ENCODE data around the gene RNF168. TPM values are rescaled to one million over a fixed set of nuclear protein-coding genes. Genes with fewer than 3 reads are reported as not detected.

The RNF168 gene
- total RNA-seq, 1 experiment from 2014 or later, result 35.4 TPM

DNA sequence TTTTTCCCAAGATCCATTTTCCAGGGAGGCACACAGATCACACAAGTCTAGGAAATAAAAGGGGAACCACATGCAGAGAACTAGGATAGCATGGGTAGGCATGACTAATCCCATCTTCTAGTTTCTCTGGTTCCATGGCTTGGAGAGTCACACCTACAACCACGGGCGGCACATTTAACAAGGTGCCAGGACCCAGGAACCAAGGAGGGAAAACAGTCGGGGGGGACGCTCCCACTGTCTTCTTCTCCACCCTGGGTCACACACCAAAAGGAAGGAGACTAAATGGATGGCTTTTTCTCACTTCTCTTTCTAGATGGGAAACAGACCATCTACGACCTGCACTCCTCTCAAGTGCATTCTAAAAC lies 16.1 kb upstream of the RNF168 start:
- no peak overlapping the region for H3K27ac ChIP-seq (ENCODE audit: low read length)
- H3K4me3 ChIP-seq (ENCODE audit: low read length), result no peak overlapping the region
- DNase-seq, result peak; percentile 61
- peaks cover 15% of the 10 kb centered on the region for H3K9me3 ChIP-seq (ENCODE audit: low read length)
- H3K9me2 ChIP-seq (replicated peaks; ENCODE audit: insufficient read depth, low read length), result no peaks in the 10 kb centered on the region
- H4K20me1 ChIP-seq (ENCODE audit: insufficient read depth, low read depth, low read length), result no peaks in the 10 kb centered on the region
- peaks cover 32% of the 10 kb centered on the region for H3K4me1 ChIP-seq (ENCODE audit: low read length)
- H3K9ac ChIP-seq (ENCODE audit: low read length), result no peak overlapping the region
- no peaks in the 10 kb centered on the region; the same call in 1 of the 2 replicates for H3K36me3 ChIP-seq (ENCODE audit: insufficient read depth, low read length)
- H2AFZ ChIP-seq (ENCODE audit: low read length), result no peak overlapping the region
- H3K4me2 ChIP-seq (ENCODE audit: low read depth, low read length, poor library complexity, severe bottlenecking), result no peak overlapping the region
- H3K27me3 ChIP-seq (ENCODE audit: low read length), result peaks cover 2% of the 10 kb centered on the region; the same call in 1 of the 2 replicates
- no peaks in the 10 kb centered on the region for H3K79me2 ChIP-seq (ENCODE audit: low read length)

- H3K9ac ChIP-seq (ENCODE audit: low read length), result no peak overlapping the region
- peaks cover 32% of the 10 kb centered on the region for H3K4me1 ChIP-seq (ENCODE audit: low read length)
- no peaks in the 10 kb centered on the region for H3K79me2 ChIP-seq (ENCODE audit: low read length)
- H3K27ac ChIP-seq (ENCODE audit: low read length), result peak overlapping the region; percentile 89
- H3K36me3 ChIP-seq (ENCODE audit: insufficient read depth, low read length), result no peaks in the 10 kb centered on the region; the same call in 1 of the 2 replicates
- H3K4me3 ChIP-seq (ENCODE audit: low read length), result no peak overlapping the region
- peak; percentile 98 for DNase-seq
- peak overlapping the region; percentile 24; the same call in 1 of the 2 replicates for H2AFZ ChIP-seq (ENCODE audit: low read length)
- peaks cover 15% of the 10 kb centered on the region for H3K9me3 ChIP-seq (ENCODE audit: low read length)
- H3K4me2 ChIP-seq (ENCODE audit: low read depth, low read length, poor library complexity, severe bottlenecking), result no peak overlapping the region
- peaks cover 2% of the 10 kb centered on the region; the same call in 1 of the 2 replicates for H3K27me3 ChIP-seq (ENCODE audit: low read length)
- H4K20me1 ChIP-seq (ENCODE audit: insufficient read depth, low read depth, low read length), result no peaks in the 10 kb centered on the region
- no peaks in the 10 kb centered on the region for H3K9me2 ChIP-seq (replicated peaks; ENCODE audit: insufficient read depth, low read length)
These were observed 15.6 kb upstream of the RNF168 start for GRCh38 chr3:196518966-196519717.

GRCh38 chr3:196517919-196518318 lies 14.4 kb upstream of the RNF168 start:
- H3K79me2 ChIP-seq (ENCODE audit: low read length), result no peaks in the 10 kb centered on the region
- DNase-seq, result peak; percentile 97
- peak overlapping the region; percentile 53; the same call in 1 of the 2 replicates for H3K9ac ChIP-seq (ENCODE audit: low read length)
- no peaks in the 10 kb centered on the region for H3K9me2 ChIP-seq (replicated peaks; ENCODE audit: insufficient read depth, low read length)
- peaks cover 15% of the 10 kb centered on the region for H3K9me3 ChIP-seq (ENCODE audit: low read length)
- peak overlapping the region; percentile 89 for H3K27ac ChIP-seq (ENCODE audit: low read length)
- H4K20me1 ChIP-seq (ENCODE audit: insufficient read depth, low read depth, low read length), result no peaks in the 10 kb centered on the region
- 0 out of 2 replicates have a peak overlapping the region, but pooled peaks have one; percentile 14 for H2AFZ ChIP-seq (ENCODE audit: low read length)
- H3K4me2 ChIP-seq (ENCODE audit: low read depth, low read length, poor library complexity, severe bottlenecking), result peak overlapping the region; percentile 71
- H3K27me3 ChIP-seq (ENCODE audit: low read length), result peaks cover 2% of the 10 kb centered on the region; the same call in 1 of the 2 replicates
- no peaks in the 10 kb centered on the region; the same call in 1 of the 2 replicates for H3K36me3 ChIP-seq (ENCODE audit: insufficient read depth, low read length)
- peak overlapping the region; percentile 46 for H3K4me3 ChIP-seq (ENCODE audit: low read length)
- peaks cover 32% of the 10 kb centered on the region for H3K4me1 ChIP-seq (ENCODE audit: low read length)

GRCh38 chr3:196517162-196517800 lies 13.7 kb upstream of the RNF168 start:
- peak overlapping the region; percentile 71 for H3K4me2 ChIP-seq (ENCODE audit: low read depth, low read length, poor library complexity, severe bottlenecking)
- H4K20me1 ChIP-seq (ENCODE audit: insufficient read depth, low read depth, low read length), result no peaks in the 10 kb centered on the region
- no peaks in the 10 kb centered on the region; the same call in 1 of the 2 replicates for H3K36me3 ChIP-seq (ENCODE audit: insufficient read depth, low read length)

GRCh38 chr3:196514913-196515621 lies 11.5 kb upstream of the RNF168 start, which contains the start of gene SMCO1:
Gene SMCO1 (minus strand): TSS chr3:196515346. CDS start chr3:196515209, 137 bp downstream.
- Histone ChIP-seq H3K9ac (ENCODE audit: low read length) (no peak within 1 kb of the TSS), H3K27ac (ENCODE audit: low read length) (no peak within 1 kb of the TSS), H3K79me2 (ENCODE audit: low read length) (no peaks in the 10 kb centered on the region), H3K4me3 (ENCODE audit: low read length) (no peak within 1 kb of the TSS), H3K9me3 (ENCODE audit: low read length) (peaks cover 8% of the 10 kb centered on the region), H2AFZ (ENCODE audit: low read length) (no peak within 1 kb of the TSS), H3K27me3 (ENCODE audit: low read length) (no peaks in the 10 kb centered on the region), H4K20me1 (ENCODE audit: insufficient read depth, low read depth, low read length) (no peaks in the 10 kb centered on the region), H3K36me3 (ENCODE audit: insufficient read depth, low read length) (no peaks in the 10 kb centered on the region; the same call in 1 of the 2 replicates), H3K9me2 (replicated peaks; ENCODE audit: insufficient read depth, low read length) (no peaks in the 10 kb centered on the region), H3K4me2 (ENCODE audit: low read depth, low read length, poor library complexity, severe bottlenecking) (no peak within 1 kb of the TSS), H3K4me1 (ENCODE audit: low read length) (peaks cover 32% of the 10 kb centered on the region)
- no peak for DNase-seq

More at GRCh38 chr3:196517162-196517800, 13.7 kb upstream of the RNF168 start:
- H3K79me2 ChIP-seq (ENCODE audit: low read length), result no peaks in the 10 kb centered on the region
- H3K4me1 ChIP-seq (ENCODE audit: low read length), result peaks cover 32% of the 10 kb centered on the region
- peaks cover 2% of the 10 kb centered on the region; the same call in 1 of the 2 replicates for H3K27me3 ChIP-seq (ENCODE audit: low read length)
- no peaks in the 10 kb centered on the region for H3K9me2 ChIP-seq (replicated peaks; ENCODE audit: insufficient read depth, low read length)
- H3K9ac ChIP-seq (ENCODE audit: low read length), result peak overlapping the region; percentile 53
- DNase-seq, result no peak
- H3K27ac ChIP-seq (ENCODE audit: low read length), result peak overlapping the region; percentile 89
- H3K4me3 ChIP-seq (ENCODE audit: low read length), result peak overlapping the region; percentile 46
- 0 out of 2 replicates have a peak overlapping the region, but pooled peaks have one; percentile 14 for H2AFZ ChIP-seq (ENCODE audit: low read length)
- H3K9me3 ChIP-seq (ENCODE audit: low read length), result peaks cover 15% of the 10 kb centered on the region

- peaks cover under 1% of the 10 kb centered on the region for H3K9me3 ChIP-seq (ENCODE audit: low read length)
- no peaks in the 10 kb centered on the region for H3K27me3 ChIP-seq (ENCODE audit: low read length)
- H3K4me3 ChIP-seq (ENCODE audit: low read length), result no peak overlapping the region
- no peak overlapping the region for H3K9ac ChIP-seq (ENCODE audit: low read length)
- peaks cover 32% of the 10 kb centered on the region for H3K4me1 ChIP-seq (ENCODE audit: low read length)
- H3K79me2 ChIP-seq (ENCODE audit: low read length), result no peaks in the 10 kb centered on the region
- no peak for DNase-seq
- H3K9me2 ChIP-seq (replicated peaks; ENCODE audit: insufficient read depth, low read length), result no peaks in the 10 kb centered on the region
- H3K27ac ChIP-seq (ENCODE audit: low read length), result no peak overlapping the region
- no peaks in the 10 kb centered on the region for H4K20me1 ChIP-seq (ENCODE audit: insufficient read depth, low read depth, low read length)
- no peaks in the 10 kb centered on the region for H3K36me3 ChIP-seq (ENCODE audit: insufficient read depth, low read length)
- no peak overlapping the region for H2AFZ ChIP-seq (ENCODE audit: low read length)
- no peak overlapping the region for H3K4me2 ChIP-seq (ENCODE audit: low read depth, low read length, poor library complexity, severe bottlenecking)
These were observed 10.8 kb upstream of the RNF168 start for GRCh38 chr3:196514350-196514716.

GRCh38 chr3:196513697-196514349 lies 10.3 kb upstream of the RNF168 start:
- no peak overlapping the region for H3K27ac ChIP-seq (ENCODE audit: low read length)
- H3K27me3 ChIP-seq (ENCODE audit: low read length), result no peaks in the 10 kb centered on the region
- DNase-seq, result no peak
- H3K9ac ChIP-seq (ENCODE audit: low read length), result no peak overlapping the region
- H2AFZ ChIP-seq (ENCODE audit: low read length), result no peak overlapping the region
- H3K9me3 ChIP-seq (ENCODE audit: low read length), result no peaks in the 10 kb centered on the region
- no peaks in the 10 kb centered on the region for H3K36me3 ChIP-seq (ENCODE audit: insufficient read depth, low read length)
- H4K20me1 ChIP-seq (ENCODE audit: insufficient read depth, low read depth, low read length), result no peaks in the 10 kb centered on the region
- H3K4me3 ChIP-seq (ENCODE audit: low read length), result no peak overlapping the region
- peaks cover 29% of the 10 kb centered on the region for H3K4me1 ChIP-seq (ENCODE audit: low read length)
- no peaks in the 10 kb centered on the region for H3K79me2 ChIP-seq (ENCODE audit: low read length)
- H3K9me2 ChIP-seq (replicated peaks; ENCODE audit: insufficient read depth, low read length), result no peaks in the 10 kb centered on the region
- no peak overlapping the region for H3K4me2 ChIP-seq (ENCODE audit: low read depth, low read length, poor library complexity, severe bottlenecking)
